ENCODE results near the gene ARRDC2.

DNA sequence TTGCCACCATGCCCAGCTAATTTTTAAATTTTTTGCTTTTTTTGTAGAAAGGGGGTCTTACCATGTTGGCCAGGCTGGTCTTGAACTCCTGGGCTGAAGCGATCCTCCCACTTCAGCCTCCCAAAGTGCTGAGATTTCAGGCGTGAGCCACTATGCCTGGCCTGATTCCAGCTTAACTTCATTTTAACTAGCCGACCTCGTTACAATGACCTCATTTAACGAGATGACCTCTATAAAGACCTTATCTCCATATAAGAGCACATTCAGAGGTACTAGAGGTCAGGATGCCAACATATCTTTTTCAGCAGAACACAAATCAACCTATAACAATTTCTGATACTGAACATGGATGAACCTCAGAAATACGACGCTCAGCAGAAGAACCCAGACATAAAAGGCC lies 30.5 kb upstream of the ARRDC2 start:
- TF ChIP-seq EZH2 (IDR thresholded peaks at IDR 0.05; ENCODE audit: insufficient read depth, poor library complexity, severe bottlenecking) = no peak
- TF ChIP-seq EZH2phosphoT487 (IDR thresholded peaks at IDR 0.05; ENCODE audit: insufficient read depth, low read depth) = no peak

Measured in GM23248 (cell line).